Adrenal gland (tissue), 5 donors: ENCODE data around the gene PEX3.

Experiments used
- CTCF ChIP-seq, 6 experiments: fragments of 450-650 bp in 4 of 6; fragments of 200-600 bp in 2 of 6; sonication (generic) in 1 of 6; IDR thresholded peaks; 1 replicate in 5 of 6; 2 replicates in 1 of 6; pipeline versions ENCODE4 v1.5.1 to v1.8.0; 2016 to 2021; ENCODE audit warnings: antibody characterized with exemption in 6 of 6, mild to moderate bottlenecking in 2 of 6, moderate library complexity in 1 of 6
- POLR2A ChIP-seq, 2 donors: fragments of 450-650 bp; IDR thresholded peaks; one replicate each; pipeline ENCODE4 v1.6.1; 2017; ENCODE audit warnings: antibody characterized with exemption in 2 of 2, mild to moderate bottlenecking in 2 of 2, moderate library complexity in 1 of 2
- donor health status: DM: no; HTN: no; CAD: no.

GRCh38 chr6:143536866-143537691 is 86.5 kb downstream of the PEX3 start:
- TF ChIP-seq CTCF (IDR thresholded peaks at IDR 0.05): peak in 5 of 6 experiments; percentile 12 to 37 (median 21)
- TF ChIP-seq POLR2A (IDR thresholded peaks at IDR 0.05): no peak
